ENCODE data around the gene BZW1.

The BZW1 gene

GRCh38 chr2:200847269-200847668 lies 35.6 kb downstream of the BZW1 start:
- DNase-seq (ENCODE audit: extremely low read depth, low read depth), result no peak
- no peak overlapping the region for H3K4me3 ChIP-seq (replicated peaks; ENCODE audit: low read depth, low read length)
- no peak for TF ChIP-seq CTCF (IDR thresholded peaks at IDR 0.05; ENCODE audit: low read depth, low read length, missing control alignments)

GRCh38 chr2:200847939-200848338 lies 36.2 kb downstream of the BZW1 start:
- no peak for DNase-seq (ENCODE audit: extremely low read depth, low read depth)
- no peak overlapping the region for H3K4me3 ChIP-seq (replicated peaks; ENCODE audit: low read depth, low read length)
- no peak for TF ChIP-seq CTCF (IDR thresholded peaks at IDR 0.05; ENCODE audit: low read depth, low read length, missing control alignments)

GRCh38 chr2:200850512-200851256 lies 39.0 kb downstream of the BZW1 start:
- no peak overlapping the region for H3K4me3 ChIP-seq (replicated peaks; ENCODE audit: low read depth, low read length)
- no peak for DNase-seq (ENCODE audit: extremely low read depth, low read depth)
- no peak for TF ChIP-seq CTCF (IDR thresholded peaks at IDR 0.05; ENCODE audit: low read depth, low read length, missing control alignments)

- TF ChIP-seq CTCF (IDR thresholded peaks at IDR 0.05; ENCODE audit: low read depth, low read length, missing control alignments), result no peak
- H3K4me3 ChIP-seq (replicated peaks; ENCODE audit: low read depth, low read length), result no peak overlapping the region
- DNase-seq (ENCODE audit: extremely low read depth, low read depth), result no peak
Observed at GRCh38 chr2:200851398-200852248, 39.9 kb downstream of the BZW1 start.

- DNase-seq (ENCODE audit: extremely low read depth, low read depth), result no peak
- no peak for TF ChIP-seq CTCF (IDR thresholded peaks at IDR 0.05; ENCODE audit: low read depth, low read length, missing control alignments)
Observed at GRCh38 chr2:200852605-200853004, 40.9 kb downstream of the BZW1 start.

GRCh38 chr2:200856806-200857205 lies 45.1 kb downstream of the BZW1 start:
- no peak overlapping the region for H3K4me3 ChIP-seq (replicated peaks; ENCODE audit: low read depth, low read length)
- no peak for DNase-seq (ENCODE audit: extremely low read depth, low read depth)
- no peak for TF ChIP-seq CTCF (IDR thresholded peaks at IDR 0.05; ENCODE audit: low read depth, low read length, missing control alignments)

More at GRCh38 chr2:200852605-200853004, 40.9 kb downstream of the BZW1 start:
- no peak overlapping the region for H3K4me3 ChIP-seq (replicated peaks; ENCODE audit: low read depth, low read length)
